ENCODE data around the gene PTPRN2. TPM values are rescaled to one million over a fixed set of nuclear protein-coding genes. Genes with fewer than 3 reads are reported as not detected.

Gene PTPRN2
- total and polyA plus RNA-seq, 9 of the 15 experiments (the other 6 are each of a cell fraction or from before 2014, with no cell fraction given), result not detected

DNA sequence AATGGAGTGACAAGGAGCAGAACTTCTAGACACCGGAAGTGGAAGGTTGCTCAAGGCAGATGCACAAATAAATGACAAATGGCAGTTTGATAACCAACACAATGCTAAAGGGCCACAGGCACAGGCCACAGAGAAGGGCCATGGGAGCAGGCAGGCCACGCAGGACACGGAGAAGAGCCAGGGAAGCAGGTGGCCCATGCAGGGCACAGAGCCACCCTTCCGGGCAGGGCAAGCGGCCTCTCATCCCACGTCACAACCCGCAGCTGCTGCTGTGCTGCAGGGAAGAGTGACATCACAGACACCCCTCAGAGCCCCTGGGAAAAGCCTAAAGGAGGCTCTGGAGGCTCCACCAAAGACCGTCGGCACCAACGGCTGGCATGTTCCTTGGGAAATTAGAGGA lies 328.5 kb downstream of the PTPRN2 start:
- CTCF ChIA-PET (ENCODE audit: low intra/inter-chr PET ratio), result no interaction called here
- Histone ChIP-seq H4K20me1 (replicated peaks; ENCODE audit: control insufficient read depth, insufficient read depth, low read length) (peaks cover 9% of the 10 kb centered on the region; the same call in 1 of the 2 replicates), H3K4me1 (replicated peaks in 1 of 2; ENCODE audit: control insufficient read depth in 2 of 2, insufficient read depth in 2 of 2, low read length in 2 of 2) (no peaks in the 10 kb centered on the region), H3K4me2 (ENCODE audit: insufficient read depth, low read length) (no peak overlapping the region), H3K4me3 (no peak overlapping the region), H2AFZ (ENCODE audit: low read depth, low read length) (no peak overlapping the region), H3K9me3 (replicated peaks; ENCODE audit: control insufficient read depth, insufficient read depth, low read depth, low read length) (peaks cover 9% of the 10 kb centered on the region; the same call in 1 of the 2 replicates), H3K9me1 (ENCODE audit: control insufficient read depth, insufficient read depth, low read length) (no peaks in the 10 kb centered on the region), H3K27me3 (ENCODE audit: control insufficient read depth in 2 of 2, insufficient read depth in 2 of 2, low read length in 2 of 2) (peaks cover 21 to 47% of the 10 kb centered on the region in 2 experiments; a peak in 4 of 5 replicates), H3K9ac (ENCODE audit: insufficient read depth in 1 of 2, low read depth in 2 of 2, low read length in 2 of 2) (no peak overlapping the region), H3K79me2 (ENCODE audit: control insufficient read depth, insufficient read depth, low read length) (no peaks in the 10 kb centered on the region), H3K27ac (ENCODE audit: extremely low read depth, low read depth, low read length) (no peak overlapping the region), H3K36me3 (ENCODE audit: control insufficient read depth, insufficient read depth, low read length) (no peaks in the 10 kb centered on the region)
- FAIRE-seq (no peak), DNase-seq (ENCODE audit: extremely low read depth in 1 of 4, low spot score in 3 of 4) (no peak), ATAC-seq (no peak)
- in situ Hi-C loops (cut with MboI), result no loop called here
- 3% methylated on average over 10 of the region's 10 CpGs for WGBS (ENCODE audit: insufficient coverage, low coverage, missing lambda C conversion rate)
- TF ChIP-seq MED1 (CRISPR knock-in tag; IDR thresholded peaks at IDR 0.05; ENCODE audit: borderline replicate concordance), result no peak
- TF ChIP-seq, protein P1, sequence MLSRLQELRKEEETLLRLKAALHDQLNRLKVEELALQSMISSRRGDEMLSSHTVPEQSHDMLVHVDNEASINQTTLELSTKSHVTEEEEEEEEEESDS (CRISPR knock-in tag; IDR thresholded peaks at IDR 0.05), result no peak
- TF ChIP-seq ZNF79 (CRISPR knock-in tag; IDR thresholded peaks at IDR 0.05; ENCODE audit: low read depth), result no peak
- TF ChIP-seq RBM25 (IDR thresholded peaks at IDR 0.05; ENCODE audit: low read depth, low read length, severe bottlenecking), result no peak
- TF ChIP-seq POLR2B (IDR thresholded peaks at IDR 0.05; ENCODE audit: low read depth, partially characterized antibody), result no peak
- no peak for TF ChIP-seq JUNB (CRISPR knock-in tag; conservative IDR thresholded peaks at IDR 0.05)
- no peak for TF ChIP-seq YBX1 (IDR thresholded peaks at IDR 0.05)
- no peak for TF ChIP-seq ESRRB (CRISPR knock-in tag; IDR thresholded peaks at IDR 0.05; ENCODE audit: borderline replicate concordance)
- no peak for TF ChIP-seq CREBBP (IDR thresholded peaks at IDR 0.05; ENCODE audit: low read depth, low read length)
- POLR2A ChIA-PET, result no interaction called here
- intact Hi-C loops (cut with micrococcal nuclease), result no loop called here
- BruUV-seq (replicated peaks), result no TSS peak
